MM.1S (cell line): Measurements from ENCODE around the gene PCNX1.
"Not testable (repeated sequence)": the region's sequence is repeated elsewhere in the genome, so short reads cannot be mapped to it uniquely, and the experiment has no call there.

Experiments used
- DNase-seq: peaks from one replicate; pipeline ENCODE4 v3.0.0-alpha.2; 2015
- H2AFZ ChIP-seq: fragments of 300-600 bp; sonication (generic); 2 replicates; pipeline ENCODE4 v1.6.0; 2016; ENCODE audit warnings: antibody characterized with exemption, low read length
- H3F3A ChIP-seq: fragments of 300-600 bp; sonication (generic); 2 replicates; pipeline ENCODE4 v1.6.1; 2016; ENCODE audit warnings: mild to moderate bottlenecking, antibody characterized with exemption, low read length, moderate library complexity, mixed read lengths; ENCODE audit not compliant: insufficient read depth
- H3K27ac ChIP-seq: fragments of 300-600 bp; sonication (generic); 2 replicates; pipeline ENCODE4 v1.5.1; 2016; ENCODE audit warnings: mild to moderate bottlenecking, low read length
- H3K27me3 ChIP-seq: fragments of 300-600 bp; sonication (generic); replicated peaks from 2 replicates; pipeline ENCODE4 v1.6.0; 2016; ENCODE audit warnings: low read length; ENCODE audit not compliant: insufficient read depth
- H3K36me3 ChIP-seq: fragments of 300-600 bp; sonication (generic); replicated peaks from 2 replicates; pipeline ENCODE4 v1.6.1; 2016; ENCODE audit warnings: mild to moderate bottlenecking, low read length, mixed read lengths; ENCODE audit not compliant: insufficient read depth
- H3K4me1 ChIP-seq: fragments of 300-600 bp; sonication (generic); 2 replicates; pipeline ENCODE4 v1.6.1; 2016; ENCODE audit warnings: low read length, mixed read lengths
- H3K4me2 ChIP-seq: fragments of 300-600 bp; sonication (generic); 2 replicates; pipeline ENCODE4 v1.6.0; 2016; ENCODE audit warnings: low read depth, low read length
- H3K4me3 ChIP-seq: fragments of 300-600 bp; sonication (generic); 2 replicates; pipeline ENCODE4 v1.5.1; 2016; ENCODE audit warnings: low read length, mixed read lengths
- H3K79me2 ChIP-seq: fragments of 300-600 bp; sonication (generic); 2 replicates; pipeline ENCODE4 v1.6.1; 2016; ENCODE audit warnings: mixed run types, low read length, mixed read lengths
- H3K9ac ChIP-seq: fragments of 300-600 bp; sonication (generic); 2 replicates; pipeline ENCODE4 v1.6.1; 2016; ENCODE audit warnings: low read length, mixed read lengths
- H3K9me2 ChIP-seq: fragments of 300-600 bp; sonication (generic); replicated peaks from 2 replicates; pipeline ENCODE4 v1.6.1; 2016; ENCODE audit warnings: mild to moderate bottlenecking, low read length, mixed read lengths; ENCODE audit not compliant: insufficient read depth
- H3K9me3 ChIP-seq: fragments of 300-600 bp; sonication (generic); replicated peaks from 2 replicates; pipeline ENCODE4 v1.6.1; 2016; ENCODE audit warnings: mild to moderate bottlenecking, low read length, mixed read lengths; ENCODE audit not compliant: insufficient read depth
- H4K20me1 ChIP-seq: fragments of 300-600 bp; sonication (generic); 2 replicates; pipeline ENCODE4 v1.6.1; 2016; ENCODE audit warnings: mild to moderate bottlenecking, low read length, moderate library complexity, mixed read lengths; ENCODE audit not compliant: insufficient read depth
- CTCF ChIP-seq: fragments of 300-600 bp; sonication (generic); IDR thresholded peaks from 2 replicates; pipeline ENCODE4 v1.5.1; 2016; ENCODE audit warnings: antibody characterized with exemption, low read length, mixed read lengths
- EZH2 ChIP-seq: fragments of 300-600 bp; sonication (generic); optimal IDR thresholded peaks from 2 replicates; pipeline ENCODE3; 2017; ENCODE audit warnings: low read depth, mild to moderate bottlenecking, antibody characterized with exemption, low read length, mixed read lengths
- EZH2phosphoT487 ChIP-seq: fragments of 300-600 bp; sonication (generic); IDR thresholded peaks from 2 replicates; pipeline ENCODE4 v1.6.1; 2018; ENCODE audit warnings: antibody characterized with exemption, low read length

Gene PCNX1

GRCh38 chr14:70873627-70874026, 33.6 kb upstream of the PCNX1 start:
- TF ChIP-seq CTCF = no peak; the same call in 1 of the 2 replicates
- no peak for TF ChIP-seq EZH2phosphoT487
- TF ChIP-seq EZH2 = no peak
- peak; percentile 20 for DNase-seq
- H3K4me1 ChIP-seq = peaks cover 3% of the 10 kb centered on the region; the same call in 1 of the 2 replicates

DNA sequence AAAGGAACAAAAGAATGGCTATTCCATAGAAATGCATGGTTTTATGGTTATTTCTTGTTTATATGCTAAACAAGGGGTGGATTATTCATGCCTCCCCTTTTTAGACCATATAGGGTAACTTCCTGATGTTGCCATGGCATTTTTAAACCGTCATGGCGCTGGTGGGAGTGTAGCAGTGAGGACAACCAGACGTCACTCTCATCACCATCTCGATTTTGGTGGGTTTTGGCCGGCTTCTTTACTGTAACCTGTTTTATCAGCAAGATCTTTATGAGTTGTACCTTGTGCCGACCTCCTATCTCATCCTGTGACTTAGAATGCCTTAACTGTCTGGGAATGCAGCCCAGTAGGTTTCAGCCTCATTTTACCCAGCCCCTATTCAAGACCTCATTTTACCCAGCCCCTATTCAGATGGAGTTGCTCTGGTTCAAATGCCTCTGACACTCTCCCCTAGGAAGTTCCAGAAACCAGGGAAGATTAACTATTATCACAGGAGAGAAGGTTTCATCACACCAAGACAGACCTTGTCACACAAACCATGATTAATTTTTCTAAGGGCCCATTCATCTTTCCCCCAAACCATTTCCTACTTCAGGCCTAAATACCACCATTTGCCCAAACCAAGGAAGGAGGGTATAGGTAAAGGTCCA, 31.3 kb upstream of the PCNX1 start:
- not testable (repeated sequence) for H3K4me3 ChIP-seq, H4K20me1 ChIP-seq, H3K4me1 ChIP-seq, H3F3A ChIP-seq, H3K27me3 ChIP-seq, H3K9me2 ChIP-seq, H3K36me3 ChIP-seq, H3K4me2 ChIP-seq, H2AFZ ChIP-seq, H3K9ac ChIP-seq, H3K27ac ChIP-seq, DNase-seq, H3K79me2 ChIP-seq, H3K9me3 ChIP-seq

More at GRCh38 chr14:70873627-70874026, 33.6 kb upstream of the PCNX1 start:
- Histone ChIP-seq H3K9ac (no peak overlapping the region), H2AFZ (no peak overlapping the region), H3K79me2 (no peaks in the 10 kb centered on the region), H3K36me3 (no peaks in the 10 kb centered on the region), H4K20me1 (no peaks in the 10 kb centered on the region), H3K4me3 (no peak overlapping the region), H3K4me2 (no peak overlapping the region), H3K27me3 (no peaks in the 10 kb centered on the region), H3K9me3 (no peaks in the 10 kb centered on the region), H3F3A (no peaks in the 10 kb centered on the region), H3K9me2 (no peaks in the 10 kb centered on the region), H3K27ac (no peak overlapping the region)

DNA sequence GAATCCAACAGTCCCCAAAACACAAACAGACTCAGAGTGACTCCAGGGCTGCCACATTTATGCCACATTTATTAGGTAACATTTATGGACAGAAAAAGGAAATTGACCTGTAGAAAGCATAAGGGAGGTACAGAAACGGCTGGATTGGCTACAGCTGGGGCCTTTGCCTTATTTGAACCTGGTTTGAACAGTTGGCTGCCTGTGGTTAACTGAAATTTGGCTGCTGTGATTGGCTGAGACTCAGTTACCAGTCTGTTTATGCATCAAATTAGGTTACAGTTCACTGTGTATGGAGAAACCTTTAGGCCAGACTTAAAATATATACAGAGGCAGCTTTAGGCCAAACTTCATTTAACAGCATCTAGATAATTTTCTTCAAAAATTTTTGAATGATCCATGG, 27.8 kb upstream of the PCNX1 start:
- H3K9ac ChIP-seq = no peak overlapping the region
- no peaks in the 10 kb centered on the region for H3K9me3 ChIP-seq
- TF ChIP-seq EZH2phosphoT487 (no peak), CTCF (no peak), EZH2 (no peak)
- no peak overlapping the region for H3K27ac ChIP-seq
- peaks cover 4% of the 10 kb centered on the region; the same call in 1 of the 2 replicates for H3K4me1 ChIP-seq
- no peaks in the 10 kb centered on the region for H3K79me2 ChIP-seq
- H3K9me2 ChIP-seq = no peaks in the 10 kb centered on the region
- H3F3A ChIP-seq = no peaks in the 10 kb centered on the region
- H4K20me1 ChIP-seq = no peaks in the 10 kb centered on the region
- H3K36me3 ChIP-seq = no peaks in the 10 kb centered on the region
- no peak overlapping the region for H3K4me2 ChIP-seq
- H2AFZ ChIP-seq = no peak overlapping the region
- no peak overlapping the region for H3K4me3 ChIP-seq
- H3K27me3 ChIP-seq = no peaks in the 10 kb centered on the region
- DNase-seq = no peak

DNA sequence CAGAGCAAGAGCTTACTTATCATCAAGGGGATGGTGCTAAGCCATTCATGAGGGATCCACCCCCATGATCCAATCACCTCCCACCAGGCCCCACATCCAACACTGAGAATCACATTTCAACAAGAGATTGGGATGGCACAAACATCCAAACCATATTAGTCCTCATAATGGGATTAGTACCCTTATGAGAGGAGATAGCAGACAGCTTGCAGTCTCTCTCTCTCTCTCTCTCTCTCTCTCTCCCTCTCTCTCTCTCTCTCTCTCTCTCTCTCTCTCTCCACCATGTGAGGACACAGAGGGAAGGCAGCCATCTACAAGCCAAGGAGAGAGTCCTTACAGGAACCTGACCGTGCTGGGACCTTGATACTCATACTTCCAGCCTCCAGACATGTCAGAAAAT, 26.4 kb upstream of the PCNX1 start:
- not testable (repeated sequence) for H2AFZ ChIP-seq, H3K27me3 ChIP-seq

More for the DNA sequence above, 26.4 kb upstream of the PCNX1 start:
- H3K4me1 ChIP-seq = peaks cover 18% of the 10 kb centered on the region
- H3K9me3 ChIP-seq, H3K4me3 ChIP-seq, H4K20me1 ChIP-seq, H3K9ac ChIP-seq, DNase-seq, H3K36me3 ChIP-seq, H3K4me2 ChIP-seq, H3K79me2 ChIP-seq, H3K9me2 ChIP-seq, H3F3A ChIP-seq, H3K27ac ChIP-seq: not testable (repeated sequence)
